SH-SY5Y (cell line): ENCODE data around the gene EDDM3A.

ENCODE experiments used
- GATA2 ChIP-seq: IDR thresholded peaks from 2 replicates; pipeline ENCODE4 v1.6.1; 2011; ENCODE audit warnings: mild to moderate bottlenecking, low read depth, low read length
- GATA3 ChIP-seq: IDR thresholded peaks from 2 replicates; pipeline ENCODE4 v1.6.1; 2011; ENCODE audit warnings: low read depth, mild to moderate bottlenecking, low read length, moderate library complexity

DNA sequence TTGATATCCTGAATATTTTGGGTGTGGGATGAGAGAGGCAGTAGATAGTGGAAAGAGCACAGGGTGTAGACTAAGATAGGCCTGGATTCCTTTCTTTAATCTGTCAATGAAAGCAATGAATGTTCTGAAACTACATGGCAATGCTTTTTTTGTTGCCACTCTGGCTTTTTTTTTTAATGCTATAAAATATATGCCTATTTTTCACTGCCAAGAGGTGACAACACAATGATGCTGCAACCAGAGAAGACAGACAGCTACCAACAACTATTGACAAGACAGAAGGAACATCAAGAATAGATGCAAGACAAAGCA lies 47.7 kb upstream of the EDDM3A start:
- TF ChIP-seq GATA2 = no peak
- no peak for TF ChIP-seq GATA3
